Esophagus muscularis mucosa (tissue), 4 donors: Measurements from ENCODE around the gene CPEB1. TPM values are rescaled to one million over a fixed set of nuclear protein-coding genes. Genes with fewer than 3 reads are reported as not detected.

Experiments used
- DNase-seq: peaks from one replicate; pipeline ENCODE4 v3.0.0-alpha.2; 2017; ENCODE audit errors: extremely low spot score
- H3K27ac ChIP-seq, 4 donors: fragments of 200-600 bp; sonication (generic); replicated peaks in 1 of 4; 1 replicate in 3 of 4; 2 replicates in 1 of 4; pipeline ENCODE4 v1.5.1; 2016 to 2019; ENCODE audit warnings: mild to moderate bottlenecking in 1 of 4
- H3K27me3 ChIP-seq, 4 donors: fragments of 200-600 bp; sonication (generic); one replicate each; pipeline versions ENCODE4 v1.5.1 to v1.6.0; 2016 to 2019
- H3K36me3 ChIP-seq, 4 donors: fragments of 200-600 bp; sonication (generic); one replicate each; pipeline ENCODE4 v1.5.1; 2016 to 2019
- H3K4me1 ChIP-seq, 4 donors: fragments of 200-600 bp; sonication (generic); one replicate each; pipeline ENCODE4 v1.5.1; 2016 to 2019
- H3K4me3 ChIP-seq, 4 donors: fragments of 200-600 bp; sonication (generic); 1 replicate in 2 of 4; 2 replicates in 2 of 4; pipeline ENCODE4 v1.5.1; 2016 to 2019; ENCODE audit warnings: mild to moderate bottlenecking in 4 of 4, moderate library complexity in 1 of 4
- H3K9me3 ChIP-seq, 4 donors: fragments of 200-600 bp; sonication (generic); 1 replicate in 3 of 4; 2 replicates in 1 of 4; pipeline ENCODE4 v1.5.1; 2016 to 2019
- EP300 ChIP-seq: sonication (generic); formaldehyde crosslinking; IDR thresholded peaks from one replicate; pipeline ENCODE4 v1.6.1; 2017; ENCODE audit warnings: antibody characterized with exemption
- POLR2A ChIP-seq: fragments of 450-650 bp; IDR thresholded peaks from one replicate; pipeline ENCODE4 v1.6.1; 2017; ENCODE audit warnings: antibody characterized with exemption, moderate library complexity, mild to moderate bottlenecking, low read depth
- POLR2AphosphoS5 ChIP-seq, 2 donors: sonication (generic); formaldehyde crosslinking; IDR thresholded peaks; one replicate each; pipeline ENCODE4 v1.6.1; 2017; ENCODE audit warnings: antibody characterized with exemption in 2 of 2
- WGBS: methylation state at CpG from one replicate; pipeline ENCODE4 v1.1.5; 2018; 5-methylcytosine and 5-hydroxymethylcytosine counted together
- intact Hi-C: fragments of 100-400 bp; cut with DNase I; formaldehyde crosslinking; loops from one replicate; pipeline ENCODE4 v1.15.1; 2023
- total RNA-seq, 4 donors: library from RNA; depleted of rRNA; stranded (reverse); fragments of >200 nt; gene quantifications; one replicate each; pipeline versions ENCODE4 v1.1.0 to v1.2.1, GENCODE V29; 2016
- TF ChIP-seq, protein P1 (sequence below), 3 experiments: fragments of 200-600 bp in 2 of 3; fragments of 450-650 bp in 1 of 3; sonication (generic) in 2 of 3; IDR thresholded peaks; one replicate each; pipeline ENCODE4 v1.5.1; 2017 to 2019; ENCODE audit warnings: antibody characterized with exemption in 3 of 3, mild to moderate bottlenecking in 2 of 3, moderate library complexity in 1 of 3

Gene CPEB1
- total RNA-seq, 4 donors from 2014 or later = 5.6 to 8.1 (median 5.9) TPM

DNA sequence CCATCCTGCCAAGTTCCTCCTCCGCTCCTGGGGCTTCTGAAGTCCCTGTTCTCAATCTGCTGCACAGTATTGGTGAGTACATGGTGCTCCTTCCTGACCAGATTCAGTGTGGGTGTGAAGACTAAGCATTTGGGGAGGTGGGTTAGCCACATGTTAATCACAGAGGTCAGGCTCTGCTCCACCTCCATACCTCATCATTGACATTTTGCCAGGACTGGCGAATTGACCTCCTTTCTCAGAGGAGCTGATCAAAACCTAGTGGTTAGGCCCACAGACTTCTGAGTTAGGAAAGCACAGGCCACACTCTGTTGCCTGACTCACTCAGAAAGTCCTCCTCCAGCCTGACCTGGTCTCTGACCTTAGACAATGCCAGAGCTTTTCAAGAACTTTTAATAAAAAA, 98.5 kb downstream of the CPEB1 start:
- TF ChIP-seq, protein P1, sequence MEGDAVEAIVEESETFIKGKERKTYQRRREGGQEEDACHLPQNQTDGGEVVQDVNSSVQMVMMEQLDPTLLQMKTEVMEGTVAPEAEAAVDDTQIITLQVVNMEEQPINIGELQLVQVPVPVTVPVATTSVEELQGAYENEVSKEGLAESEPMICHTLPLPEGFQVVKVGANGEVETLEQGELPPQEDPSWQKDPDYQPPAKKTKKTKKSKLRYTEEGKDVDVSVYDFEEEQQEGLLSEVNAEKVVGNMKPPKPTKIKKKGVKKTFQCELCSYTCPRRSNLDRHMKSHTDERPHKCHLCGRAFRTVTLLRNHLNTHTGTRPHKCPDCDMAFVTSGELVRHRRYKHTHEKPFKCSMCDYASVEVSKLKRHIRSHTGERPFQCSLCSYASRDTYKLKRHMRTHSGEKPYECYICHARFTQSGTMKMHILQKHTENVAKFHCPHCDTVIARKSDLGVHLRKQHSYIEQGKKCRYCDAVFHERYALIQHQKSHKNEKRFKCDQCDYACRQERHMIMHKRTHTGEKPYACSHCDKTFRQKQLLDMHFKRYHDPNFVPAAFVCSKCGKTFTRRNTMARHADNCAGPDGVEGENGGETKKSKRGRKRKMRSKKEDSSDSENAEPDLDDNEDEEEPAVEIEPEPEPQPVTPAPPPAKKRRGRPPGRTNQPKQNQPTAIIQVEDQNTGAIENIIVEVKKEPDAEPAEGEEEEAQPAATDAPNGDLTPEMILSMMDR (IDR thresholded peaks at IDR 0.05) = no peak
- TF ChIP-seq POLR2AphosphoS5 (IDR thresholded peaks at IDR 0.05) (no peak), POLR2A (no peak), EP300 (no peak)
- Histone ChIP-seq H3K27ac (no peak overlapping the region), H3K4me3 (no peak overlapping the region), H3K9me3 (no peaks in the 10 kb centered on the region), H3K4me1 (no peaks in the 10 kb centered on the region), H3K36me3 (peaks cover 0 to 66% (median 11%) of the 10 kb centered on the region in 4 donors), H3K27me3 (no peaks in the 10 kb centered on the region)
- intact Hi-C loops = no loop called here
- 100% methylated on average over 2 of the region's 2 CpGs for WGBS
- no peak for DNase-seq

DNA sequence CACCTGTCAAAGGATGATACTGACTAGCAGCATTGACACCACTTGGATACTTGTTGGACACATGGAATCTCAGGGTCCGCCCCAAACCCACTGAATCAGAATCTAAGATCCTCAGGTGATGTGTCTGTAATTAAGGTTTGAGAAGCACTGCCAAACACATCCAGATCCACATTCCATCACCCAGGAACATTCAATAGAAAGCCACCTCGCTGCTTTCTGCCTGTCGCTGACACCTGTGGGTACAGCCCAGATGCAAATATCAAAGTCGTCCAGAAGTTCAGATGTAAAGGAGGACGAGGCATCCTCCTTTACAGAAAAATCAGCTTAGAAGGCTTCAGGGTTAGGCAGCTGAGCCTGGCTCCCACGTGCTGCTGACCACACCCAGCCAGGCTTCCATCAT, 101.7 kb downstream of the CPEB1 start:
- TF ChIP-seq, protein P1 (IDR thresholded peaks at IDR 0.05) = no peak
- no peak for TF ChIP-seq POLR2AphosphoS5 (IDR thresholded peaks at IDR 0.05)
- no peak for TF ChIP-seq EP300
- no peak for TF ChIP-seq POLR2A
- intact Hi-C loops = no loop called here
- no peaks in the 10 kb centered on the region for H3K27me3 ChIP-seq
- peaks cover 6 to 13% (median 9%) of the 10 kb centered on the region in 4 donors for H3K4me1 ChIP-seq
- peaks cover 0 to 34% (median 4%) of the 10 kb centered on the region in 4 donors for H3K36me3 ChIP-seq
- no peak overlapping the region for H3K4me3 ChIP-seq
- DNase-seq = no peak
- H3K27ac ChIP-seq = no peak overlapping the region
- no peaks in the 10 kb centered on the region for H3K9me3 ChIP-seq
- WGBS = 87% methylated on average over 5 of the region's 6 CpGs

DNA sequence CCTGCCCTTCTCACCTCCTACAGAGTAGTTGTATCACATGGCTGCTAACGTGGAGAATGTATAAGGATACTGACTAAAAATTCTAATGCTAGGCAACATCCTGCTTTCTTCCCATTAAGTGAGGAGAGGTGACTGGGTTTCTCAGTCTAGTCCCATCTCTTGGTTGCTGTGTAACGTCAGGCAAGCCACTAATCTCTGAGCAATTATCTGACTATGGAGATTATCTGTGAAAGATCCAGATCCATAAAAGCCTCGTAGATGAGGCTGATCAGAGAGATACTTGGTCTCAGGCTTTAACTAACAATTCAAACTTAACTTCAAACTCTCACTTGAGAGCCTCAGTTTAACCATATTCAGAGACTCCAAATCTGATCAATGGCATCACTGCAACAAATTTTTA, 102.2 kb downstream of the CPEB1 start:
- Histone ChIP-seq H3K27me3 (no peaks in the 10 kb centered on the region), H3K27ac (no peak overlapping the region), H3K4me3 (no peak overlapping the region), H3K4me1 (peaks cover 6 to 13% (median 9%) of the 10 kb centered on the region in 4 donors), H3K9me3 (no peaks in the 10 kb centered on the region), H3K36me3 (peaks cover 0 to 29% (median 4%) of the 10 kb centered on the region in 4 donors)
- DNase-seq = no peak
- intact Hi-C loops = no loop called here
- TF ChIP-seq EP300 (no peak), POLR2AphosphoS5 (IDR thresholded peaks at IDR 0.05) (no peak), POLR2A (no peak)
- TF ChIP-seq, protein P1 (IDR thresholded peaks at IDR 0.05) = no peak
- 62% methylated on average over 3 of the region's 3 CpGs for WGBS

DNA sequence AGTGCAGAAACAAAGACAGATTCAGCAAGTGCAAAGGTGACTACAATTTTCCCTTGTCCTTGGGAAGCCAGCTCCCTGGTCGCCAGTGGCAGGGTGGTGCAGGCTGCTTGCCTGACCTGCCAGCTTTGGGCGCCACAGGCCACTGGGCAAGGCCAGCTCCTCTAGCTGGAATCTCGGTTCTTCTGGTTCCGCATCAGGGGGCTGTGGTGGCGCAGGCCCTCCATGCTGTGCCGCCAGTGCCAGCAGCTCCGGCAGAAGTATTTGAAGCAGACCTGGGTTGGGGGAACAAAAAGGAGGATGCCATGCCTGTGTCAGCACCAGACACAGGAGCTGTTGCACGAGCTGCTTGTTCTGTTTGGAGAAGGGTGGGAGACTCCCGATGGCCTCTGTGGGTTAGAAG, 102.7 kb downstream of the CPEB1 start:
- DNase-seq = no peak
- 89% methylated on average over 4 of the region's 9 CpGs for WGBS
- Histone ChIP-seq H3K27me3 (no peaks in the 10 kb centered on the region), H3K9me3 (no peaks in the 10 kb centered on the region), H3K27ac (no peak overlapping the region), H3K4me3 (no peak overlapping the region), H3K36me3 (peaks cover 0 to 24% (median 2%) of the 10 kb centered on the region in 4 donors), H3K4me1 (peaks cover 7 to 16% (median 11%) of the 10 kb centered on the region in 4 donors)
- TF ChIP-seq EP300 = no peak
- TF ChIP-seq, protein P1 (IDR thresholded peaks at IDR 0.05) = no peak
- no peak for TF ChIP-seq POLR2AphosphoS5 (IDR thresholded peaks at IDR 0.05)
- no peak for TF ChIP-seq POLR2A
- intact Hi-C loops = loop anchor here (5.0 kb wide), 1 partner anchor 203 kb away; no protein-coding TSS in a partner anchor

DNA sequence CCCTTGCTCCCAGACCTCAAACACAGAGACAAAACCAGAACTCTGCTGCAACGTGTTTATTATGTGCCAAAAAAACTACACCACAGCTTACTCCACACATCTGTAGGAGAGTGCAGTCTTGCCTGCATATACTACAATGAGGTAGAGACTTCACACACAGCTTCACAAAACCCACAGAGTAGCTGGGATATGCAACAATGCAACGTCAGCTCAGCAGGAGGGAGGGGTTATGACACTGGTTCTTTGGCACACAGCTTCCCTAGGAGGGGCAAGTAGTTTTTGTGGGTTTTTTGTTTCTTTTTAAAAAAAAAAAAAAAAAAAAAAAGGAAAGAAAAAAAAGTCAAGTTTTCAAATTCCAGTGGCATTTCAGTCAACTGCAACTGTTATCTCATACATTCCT, 104.0 kb downstream of the CPEB1 start:
- 33% methylated on average over 2 of the region's 2 CpGs for WGBS
- Histone ChIP-seq H3K4me1 (peaks cover 20 to 29% (median 23%) of the 10 kb centered on the region in 4 donors), H3K27ac (no peak overlapping the region), H3K9me3 (no peaks in the 10 kb centered on the region), H3K27me3 (no peaks in the 10 kb centered on the region), H3K36me3 (peaks cover 8 to 36% (median 11%) of the 10 kb centered on the region in 4 donors), H3K4me3 (no peak overlapping the region)
- TF ChIP-seq POLR2AphosphoS5 (IDR thresholded peaks at IDR 0.05) (no peak), EP300 (no peak), POLR2A (no peak)
- TF ChIP-seq, protein P1 (IDR thresholded peaks at IDR 0.05) = no peak
- no peak for DNase-seq
- intact Hi-C loops = loop anchor here (5.0 kb wide), 1 partner anchor 204 kb away; no protein-coding TSS in a partner anchor
